GM12801 (cell line): ENCODE measurements around the gene C1QL1.

Source experiments
- TF ChIP-seq, protein P1 (sequence below): IDR thresholded peaks from one replicate; pipeline ENCODE4 v1.5.1; 2011; ENCODE audit warnings: control low read depth; ENCODE audit not compliant: insufficient read length; ENCODE audit errors: extremely low read depth

The C1QL1 gene

GRCh38 chr17:44968225-44969143 is at the start of gene C1QL1:
C1QL1 (minus strand) TSS chr17:44968303; CDS start chr17:44968048, 255 bp downstream.
- TF ChIP-seq, protein P1, sequence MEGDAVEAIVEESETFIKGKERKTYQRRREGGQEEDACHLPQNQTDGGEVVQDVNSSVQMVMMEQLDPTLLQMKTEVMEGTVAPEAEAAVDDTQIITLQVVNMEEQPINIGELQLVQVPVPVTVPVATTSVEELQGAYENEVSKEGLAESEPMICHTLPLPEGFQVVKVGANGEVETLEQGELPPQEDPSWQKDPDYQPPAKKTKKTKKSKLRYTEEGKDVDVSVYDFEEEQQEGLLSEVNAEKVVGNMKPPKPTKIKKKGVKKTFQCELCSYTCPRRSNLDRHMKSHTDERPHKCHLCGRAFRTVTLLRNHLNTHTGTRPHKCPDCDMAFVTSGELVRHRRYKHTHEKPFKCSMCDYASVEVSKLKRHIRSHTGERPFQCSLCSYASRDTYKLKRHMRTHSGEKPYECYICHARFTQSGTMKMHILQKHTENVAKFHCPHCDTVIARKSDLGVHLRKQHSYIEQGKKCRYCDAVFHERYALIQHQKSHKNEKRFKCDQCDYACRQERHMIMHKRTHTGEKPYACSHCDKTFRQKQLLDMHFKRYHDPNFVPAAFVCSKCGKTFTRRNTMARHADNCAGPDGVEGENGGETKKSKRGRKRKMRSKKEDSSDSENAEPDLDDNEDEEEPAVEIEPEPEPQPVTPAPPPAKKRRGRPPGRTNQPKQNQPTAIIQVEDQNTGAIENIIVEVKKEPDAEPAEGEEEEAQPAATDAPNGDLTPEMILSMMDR = no peak

- TF ChIP-seq, protein P1 = no peak
Observed at GRCh38 chr17:45016823-45017222, 48.7 kb upstream of the C1QL1 start.

- TF ChIP-seq, protein P1 = no peak
Observed at GRCh38 chr17:45016237-45016636, 48.1 kb upstream of the C1QL1 start.

GRCh38 chr17:45013021-45013997 is 45.2 kb upstream of the C1QL1 start:
- TF ChIP-seq, protein P1 = no peak

DNA sequence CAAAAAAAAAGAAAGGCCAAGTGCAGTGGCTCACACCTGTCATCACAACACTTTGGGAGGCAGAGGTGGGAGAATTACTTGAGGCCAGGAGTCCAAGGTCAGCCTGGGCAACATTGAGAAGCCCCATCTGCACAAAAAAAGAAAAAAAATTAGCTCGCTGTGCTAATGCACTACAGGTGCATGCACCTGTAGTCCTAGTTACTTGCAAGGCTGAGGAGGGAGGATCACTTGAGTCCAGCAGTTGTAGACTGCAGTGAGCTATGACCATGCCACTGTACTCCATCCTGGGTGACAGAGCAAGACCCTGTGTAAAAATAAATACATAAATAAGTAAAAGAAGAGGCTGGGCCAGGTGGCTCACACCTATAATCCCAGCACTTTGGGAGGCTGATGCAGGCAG is 43.7 kb upstream of the C1QL1 start:
- TF ChIP-seq, protein P1 = no peak

DNA sequence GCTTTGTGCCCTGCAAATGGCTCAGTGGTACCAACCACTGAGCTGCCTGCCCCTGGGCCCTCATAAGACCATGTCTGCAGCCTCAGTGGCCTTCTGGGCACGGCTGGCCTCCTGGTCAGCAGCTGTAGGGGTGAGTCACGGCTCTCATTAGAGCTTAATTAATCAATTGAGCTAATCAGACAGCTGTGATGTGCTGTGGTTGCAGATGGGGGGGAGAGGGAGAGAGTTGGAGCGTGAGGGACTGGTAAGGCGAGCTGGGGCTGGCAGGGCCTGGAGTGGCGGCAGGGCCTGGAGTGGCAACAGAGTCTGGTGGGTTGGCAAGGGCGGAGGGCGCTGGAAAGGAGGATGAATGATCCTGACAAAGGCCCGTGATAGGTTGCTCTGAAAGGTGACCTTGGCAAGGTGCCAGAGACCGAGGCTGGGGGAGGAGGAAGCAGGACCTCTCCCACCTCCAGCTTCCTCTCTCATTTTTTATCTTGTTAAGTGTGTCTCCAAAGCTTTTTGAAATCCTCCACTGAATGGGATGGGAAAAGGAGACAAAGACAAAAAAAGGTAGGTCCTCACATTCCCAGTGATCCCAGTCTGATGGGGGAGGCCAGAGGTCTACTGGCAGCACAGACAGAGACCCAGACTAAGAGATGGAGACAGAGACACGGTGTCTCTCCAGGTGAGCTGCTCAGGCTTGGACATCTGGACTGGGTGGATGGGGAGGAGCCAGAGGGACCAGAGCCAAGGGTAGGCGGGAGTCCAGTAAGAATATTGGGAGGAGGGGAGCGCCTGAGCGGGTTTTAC is 41.8 kb upstream of the C1QL1 start:
- TF ChIP-seq, protein P1 = no peak
